Coronary artery (tissue), 2 donors: ENCODE measurements around the gene CEP128.
A peak's percentile ranks its signal among the peaks of the same experiment; 100 is the strongest.

ENCODE experiments used
- DNase-seq: peaks from one replicate; pipeline ENCODE4 v3.0.0-alpha.2; 2017; ENCODE audit warnings: low spot score
- H3K27ac ChIP-seq, 2 donors: fragments of 200-600 bp; sonication (generic); one replicate each; pipeline ENCODE4 v1.5.1; 2016 to 2019
- H3K4me3 ChIP-seq: fragments of 200-600 bp; sonication (generic); 2 replicates; pipeline ENCODE4 v1.5.1; 2016; ENCODE audit warnings: mild to moderate bottlenecking, moderate library complexity
- TF ChIP-seq, protein P1 (sequence below): fragments of 200-600 bp; sonication (generic); IDR thresholded peaks from one replicate; pipeline ENCODE4 v1.5.1; 2019; ENCODE audit warnings: antibody characterized with exemption

CEP128 gene

DNA sequence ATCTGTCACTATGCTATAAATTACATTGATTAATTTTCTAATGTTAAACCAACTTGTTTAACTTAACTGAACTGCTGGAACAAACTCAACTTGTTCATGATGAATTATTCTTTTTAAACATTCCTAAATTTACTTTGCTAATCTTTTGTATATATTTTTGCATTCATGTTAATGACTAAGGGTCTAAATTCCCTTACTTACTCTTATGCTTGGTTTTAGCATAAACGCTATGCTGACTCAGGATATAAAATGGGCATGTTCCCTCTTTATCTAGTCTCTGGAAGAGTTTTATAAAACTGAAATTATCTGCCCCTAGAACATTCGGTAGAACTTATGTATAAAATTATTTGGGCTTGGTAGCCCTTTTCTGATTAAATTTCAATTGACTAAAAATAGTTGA is 387.4 kb downstream of the CEP128 start:
- Histone ChIP-seq H3K4me3 (no peak overlapping the region), H3K27ac (no peak overlapping the region)
- TF ChIP-seq, protein P1, sequence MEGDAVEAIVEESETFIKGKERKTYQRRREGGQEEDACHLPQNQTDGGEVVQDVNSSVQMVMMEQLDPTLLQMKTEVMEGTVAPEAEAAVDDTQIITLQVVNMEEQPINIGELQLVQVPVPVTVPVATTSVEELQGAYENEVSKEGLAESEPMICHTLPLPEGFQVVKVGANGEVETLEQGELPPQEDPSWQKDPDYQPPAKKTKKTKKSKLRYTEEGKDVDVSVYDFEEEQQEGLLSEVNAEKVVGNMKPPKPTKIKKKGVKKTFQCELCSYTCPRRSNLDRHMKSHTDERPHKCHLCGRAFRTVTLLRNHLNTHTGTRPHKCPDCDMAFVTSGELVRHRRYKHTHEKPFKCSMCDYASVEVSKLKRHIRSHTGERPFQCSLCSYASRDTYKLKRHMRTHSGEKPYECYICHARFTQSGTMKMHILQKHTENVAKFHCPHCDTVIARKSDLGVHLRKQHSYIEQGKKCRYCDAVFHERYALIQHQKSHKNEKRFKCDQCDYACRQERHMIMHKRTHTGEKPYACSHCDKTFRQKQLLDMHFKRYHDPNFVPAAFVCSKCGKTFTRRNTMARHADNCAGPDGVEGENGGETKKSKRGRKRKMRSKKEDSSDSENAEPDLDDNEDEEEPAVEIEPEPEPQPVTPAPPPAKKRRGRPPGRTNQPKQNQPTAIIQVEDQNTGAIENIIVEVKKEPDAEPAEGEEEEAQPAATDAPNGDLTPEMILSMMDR = no peak
- no peak for DNase-seq

DNA sequence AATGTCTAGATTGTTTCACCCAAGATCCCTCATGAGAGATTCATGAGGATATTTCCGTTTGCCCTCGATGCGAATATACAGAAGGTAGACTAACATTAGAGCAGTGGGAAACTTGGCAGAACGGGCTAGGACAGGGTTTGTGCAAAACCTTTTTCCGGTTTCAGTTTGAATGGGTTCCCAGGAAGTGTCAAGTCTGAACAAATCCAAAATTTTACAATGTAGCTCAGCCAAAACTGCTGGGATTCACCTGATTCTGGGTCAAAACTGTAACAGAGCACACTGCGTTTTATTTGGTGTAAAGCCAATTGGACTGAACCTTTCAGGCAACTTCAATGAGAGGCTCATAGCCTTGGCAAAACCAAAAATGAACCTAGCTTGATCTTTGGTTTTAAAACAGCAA is 392.4 kb downstream of the CEP128 start:
- peak overlapping the region; percentile 11 for H3K4me3 ChIP-seq
- TF ChIP-seq, protein P1 = no peak
- DNase-seq = no peak
- H3K27ac ChIP-seq = no peak overlapping the region

DNA sequence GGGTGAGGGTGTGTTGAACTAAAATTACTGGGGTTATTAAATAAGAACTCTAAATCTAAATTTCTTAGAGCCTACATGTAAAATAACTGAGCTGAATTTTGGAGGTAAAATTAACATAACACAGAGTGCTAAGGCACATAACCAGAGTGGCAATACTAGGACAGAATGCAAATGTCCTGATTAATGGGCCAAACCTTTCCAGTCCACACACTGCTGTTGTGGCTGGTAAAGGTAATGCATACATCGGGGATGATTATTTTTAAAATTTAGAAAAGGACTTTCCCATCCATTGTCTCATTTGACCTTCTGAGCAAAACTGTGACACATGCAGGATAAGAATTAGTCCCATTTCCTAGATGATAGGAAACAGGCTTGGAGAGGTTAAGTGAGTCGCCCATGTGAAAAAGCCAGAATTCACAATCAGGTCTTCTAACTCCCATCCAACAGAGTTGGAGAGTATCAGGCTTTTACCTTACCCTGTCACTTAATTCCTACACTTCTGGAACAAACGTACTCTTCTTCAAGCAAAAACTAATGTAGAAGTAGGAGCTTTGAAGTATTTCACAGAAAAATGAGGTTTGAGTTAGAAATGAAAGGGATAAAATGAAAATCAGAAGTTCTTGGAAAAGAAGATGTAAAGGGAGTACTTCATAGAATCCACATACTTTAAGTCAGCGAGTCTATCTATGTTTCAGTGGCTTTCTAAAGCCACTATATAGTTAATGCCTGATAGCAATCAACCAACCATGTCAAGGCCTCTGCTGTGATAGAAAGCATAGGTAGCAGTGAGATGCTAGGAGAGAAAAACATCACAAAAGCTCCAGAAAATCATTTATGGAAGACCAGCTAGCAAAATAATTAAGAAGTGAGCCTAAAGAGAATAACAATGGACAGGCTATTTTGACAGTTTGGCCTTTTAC is 395.3 kb downstream of the CEP128 start:
- H3K4me3 ChIP-seq = no peak overlapping the region
- no peak overlapping the region for H3K27ac ChIP-seq
- TF ChIP-seq, protein P1 = no peak
- no peak for DNase-seq

DNA sequence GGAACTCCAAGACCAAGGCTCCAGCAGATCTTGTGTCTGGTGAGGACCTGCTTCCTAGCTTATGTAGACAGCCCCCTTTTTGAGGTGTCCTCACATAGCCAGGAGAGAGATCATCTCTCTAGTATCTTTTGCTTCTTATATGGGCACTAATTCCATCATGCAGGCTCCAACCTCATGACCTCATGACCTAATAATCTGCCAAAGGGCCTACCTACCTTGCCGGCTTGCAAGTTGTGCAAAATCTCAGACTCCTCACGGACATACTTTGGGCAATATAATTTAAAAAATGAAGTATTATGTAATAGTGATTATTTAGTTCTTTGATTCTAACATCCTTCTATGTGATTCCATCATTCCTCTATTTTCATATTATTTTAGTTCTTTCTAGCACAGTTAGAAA is 397.2 kb downstream of the CEP128 start:
- Histone ChIP-seq H3K4me3 (no peak overlapping the region), H3K27ac (no peak overlapping the region)
- TF ChIP-seq, protein P1 = no peak
- no peak for DNase-seq

DNA sequence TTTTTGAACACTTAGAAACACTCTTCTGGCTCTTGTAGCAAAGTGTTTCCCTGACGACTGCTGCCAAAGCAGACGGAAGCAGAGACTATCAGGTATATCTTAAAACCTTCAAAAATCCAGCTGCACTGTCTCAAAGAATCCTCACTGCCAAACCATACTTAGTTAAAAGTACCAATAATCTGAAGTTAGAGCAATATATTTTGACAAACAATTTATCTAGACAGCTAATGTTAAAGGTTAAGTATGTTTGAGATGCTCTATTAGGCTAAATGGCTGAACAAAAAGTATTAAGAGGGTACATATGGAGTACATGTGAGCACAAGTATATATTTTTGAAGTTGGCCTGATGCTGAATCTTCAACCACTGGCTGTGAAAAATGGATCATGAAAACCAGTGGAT is 398.3 kb downstream of the CEP128 start:
- no peak for DNase-seq
- TF ChIP-seq, protein P1 = no peak
- H3K4me3 ChIP-seq = no peak overlapping the region
- no peak overlapping the region for H3K27ac ChIP-seq

DNA sequence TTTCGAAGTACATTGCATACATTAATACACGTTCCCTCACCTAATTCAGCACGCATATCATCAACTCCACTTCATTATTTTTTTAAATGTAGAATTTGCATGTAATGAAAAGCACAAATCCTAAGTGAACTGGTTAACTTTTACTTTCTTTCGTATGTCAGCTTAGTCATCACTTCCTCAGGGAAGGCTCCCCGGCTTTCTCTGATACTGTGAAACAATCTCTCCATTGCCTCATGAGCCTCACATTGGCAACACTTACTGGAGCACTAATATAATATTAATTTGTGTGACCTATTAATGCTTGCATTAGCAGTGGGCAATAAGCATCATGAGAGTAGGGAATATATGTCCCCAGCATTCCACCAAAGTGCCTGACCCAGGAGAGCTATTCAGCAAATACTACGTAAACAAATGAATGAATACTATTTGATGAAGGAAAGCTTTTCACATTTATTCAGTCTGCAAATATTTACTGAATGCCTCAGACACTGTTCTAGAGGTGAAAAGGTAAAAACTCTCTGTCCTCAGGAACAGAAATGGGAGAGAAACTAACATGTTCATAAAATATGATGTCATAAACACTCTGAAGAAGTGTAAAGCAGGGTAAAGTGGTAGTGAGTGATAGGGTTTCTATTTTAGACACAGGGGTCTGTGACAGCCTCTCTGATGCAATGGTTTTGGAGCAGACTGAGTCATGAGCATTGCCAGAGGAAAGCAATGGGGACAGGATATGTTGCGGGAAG is 402.7 kb downstream of the CEP128 start:
- DNase-seq = no peak
- TF ChIP-seq, protein P1 = no peak
- Histone ChIP-seq H3K4me3 (no peak overlapping the region), H3K27ac (no peak overlapping the region)
